Erythroblast (primary cell): ENCODE measurements around the gene AGAP1.

ENCODE experiments used
- GATA1 ChIP-seq: IDR thresholded peaks from 2 replicates; pipeline ENCODE4 v1.6.1; 2011; ENCODE audit warnings: low read depth, mild to moderate bottlenecking, control low read depth, low read length, moderate library complexity
- POLR2A ChIP-seq: IDR thresholded peaks from 2 replicates; pipeline ENCODE4 v1.6.1; 2011; ENCODE audit warnings: mild to moderate bottlenecking, low read length

DNA sequence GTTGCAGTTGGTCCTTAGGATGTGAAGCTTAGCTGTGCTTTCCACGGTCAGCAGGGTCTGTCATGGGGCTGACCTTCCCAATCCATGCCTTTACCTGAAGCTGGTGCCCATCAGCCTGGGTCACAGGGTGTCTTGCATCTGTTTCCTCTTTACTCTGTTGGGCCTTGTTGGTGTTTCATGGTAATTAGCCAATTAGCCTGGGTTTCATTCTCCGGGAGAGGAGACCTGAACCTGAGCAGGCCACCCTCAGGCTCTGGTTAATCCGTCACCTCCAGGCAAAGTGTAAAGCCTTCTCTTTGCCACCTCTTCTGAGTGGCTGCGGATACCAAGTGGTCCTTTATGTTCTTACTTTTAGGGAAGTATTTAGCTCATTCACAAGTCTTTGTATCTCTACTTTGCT is 534.2 kb downstream of the AGAP1 start:
- TF ChIP-seq POLR2A (no peak), GATA1 (no peak)
